ENCODE measurements around the gene SENP3.

- no peak for TF ChIP-seq CTCF (IDR thresholded peaks at IDR 0.05)
- no peak for TF ChIP-seq POLR2A (IDR thresholded peaks at IDR 0.05)
- TF ChIP-seq EP300 (IDR thresholded peaks at IDR 0.05), result no peak
These were observed 50.0 kb downstream of the SENP3 start for GRCh38 chr17:7611635-7612293.
